Astrocyte of the cerebellum (primary cell): Measurements from ENCODE around the gene L3MBTL4.

Experiments
- DNase-seq: peaks from one replicate; pipeline ENCODE4 v3.0.0-alpha.2; 2011; ENCODE audit warnings: low read depth
- H3K4me3 ChIP-seq: 2 replicates; pipeline ENCODE4 v1.5.1; 2011; ENCODE audit warnings: mild to moderate bottlenecking, low read depth, low read length, moderate library complexity
- CTCF ChIP-seq: IDR thresholded peaks from 2 replicates; pipeline ENCODE4 v1.5.1; 2012; ENCODE audit warnings: low read length, low read depth, moderate library complexity, mild to moderate bottlenecking; ENCODE audit errors: missing control alignments
- in situ Hi-C: cut with HindIII; loops from 2 replicates; pipeline ENCODE4 v1.10.0; 2017; ENCODE audit warnings: low sequenced_read_pairs

Gene L3MBTL4

GRCh38 chr18:6414723-6415417 lies at the start of gene L3MBTL4:
Gene L3MBTL4, minus strand, starts transcription at chr18:6414911. Its CDS starts 103,286 bp downstream, at chr18:6311625.
- peak within 1 kb of the TSS; percentile 46 for H3K4me3 ChIP-seq
- in situ Hi-C loops: no loop called here
- no peak for TF ChIP-seq CTCF
- no peak for DNase-seq

- in situ Hi-C loops: no loop called here
- no peak for DNase-seq
- no peak for TF ChIP-seq CTCF
- no peak overlapping the region for H3K4me3 ChIP-seq
These were observed 37.5 kb upstream of the L3MBTL4 start for GRCh38 chr18:6452194-6452593.

GRCh38 chr18:6449213-6449612 lies 34.5 kb upstream of the L3MBTL4 start:
- DNase-seq: no peak
- H3K4me3 ChIP-seq: no peak overlapping the region
- TF ChIP-seq CTCF: no peak
- in situ Hi-C loops: no loop called here

GRCh38 chr18:6444466-6445228 lies 29.9 kb upstream of the L3MBTL4 start:
- DNase-seq: no peak
- in situ Hi-C loops: no loop called here

GRCh38 chr18:6441200-6441599 lies 26.5 kb upstream of the L3MBTL4 start:
- no peak for DNase-seq
- in situ Hi-C loops: no loop called here
- no peak overlapping the region for H3K4me3 ChIP-seq
- no peak for TF ChIP-seq CTCF

More at GRCh38 chr18:6444466-6445228, 29.9 kb upstream of the L3MBTL4 start:
- TF ChIP-seq CTCF: no peak
- no peak overlapping the region for H3K4me3 ChIP-seq

GRCh38 chr18:6437937-6438818 lies 23.5 kb upstream of the L3MBTL4 start:
- no peak overlapping the region for H3K4me3 ChIP-seq
- DNase-seq: no peak
- TF ChIP-seq CTCF: no peak
- in situ Hi-C loops: no loop called here
